ENCODE results near the gene COPZ1. TPM values are rescaled to one million over a fixed set of nuclear protein-coding genes. Genes with fewer than 3 reads are reported as not detected.

COPZ1 gene
- total RNA-seq, 1 experiment from 2014 or later = 104 TPM

DNA sequence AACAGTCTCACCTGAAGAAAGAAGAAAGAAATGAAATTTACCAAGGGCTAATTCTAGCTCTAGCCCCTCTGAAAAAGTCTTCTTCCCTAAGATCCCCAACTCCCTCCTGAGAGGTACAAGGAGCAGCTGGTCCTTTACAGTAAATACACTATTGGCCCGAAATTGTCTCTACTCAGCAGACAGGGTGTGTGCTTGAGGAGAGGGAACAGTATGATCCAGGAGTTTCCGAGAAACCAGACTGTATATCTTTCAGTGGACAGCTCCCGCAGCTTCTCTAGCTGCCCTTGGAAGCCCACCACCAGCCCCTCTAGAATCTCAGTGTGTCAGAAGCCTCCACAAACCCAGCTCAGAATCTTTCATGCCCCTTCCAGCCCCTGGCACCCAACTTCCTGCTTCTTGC lies 31.3 kb downstream of the COPZ1 start:
- Histone ChIP-seq H3K27me3 (ENCODE audit: insufficient read depth, low read length) (no peaks in the 10 kb centered on the region), H3K9ac (ENCODE audit: extremely low read depth, insufficient read length, low read length) (no peak overlapping the region), H3K4me1 (ENCODE audit: insufficient read depth, low read length) (peaks cover 16% of the 10 kb centered on the region), H3K14ac (ENCODE audit: insufficient read depth, low read length) (no peak overlapping the region), H4K91ac (ENCODE audit: insufficient read length, low read depth, low read length) (no peak overlapping the region), H3K79me2 (ENCODE audit: insufficient read depth, low read length) (no peaks in the 10 kb centered on the region), H3K9me3 (ENCODE audit: control insufficient read depth, low read depth, low read length) (no peaks in the 10 kb centered on the region), H3T11ph (ENCODE audit: low read length) (no peak overlapping the region), H4K5ac (ENCODE audit: insufficient read length, low read depth, low read length) (no peak overlapping the region), H3K56ac (ENCODE audit: insufficient read length, low read depth, low read length) (no peak overlapping the region), H2BK120ac (ENCODE audit: low read depth, low read length, poor library complexity, severe bottlenecking) (no peak overlapping the region), H3K23ac (ENCODE audit: insufficient read length, low read depth, low read length) (no peak overlapping the region), H3K79me1 (ENCODE audit: insufficient read depth, low read depth, low read length, poor library complexity, severe bottlenecking) (no peaks in the 10 kb centered on the region), H3K27ac (ENCODE audit: insufficient read length, low read depth, low read length) (no peak overlapping the region), H2BK12ac (ENCODE audit: insufficient read length, low read depth, low read length) (no peak overlapping the region), H3K4ac (ENCODE audit: low read depth, low read length) (no peak overlapping the region), H3K18ac (ENCODE audit: insufficient read length, low read depth, low read length) (no peak overlapping the region), H2BK15ac (ENCODE audit: low read depth, low read length) (no peak overlapping the region), H4K8ac (replicated peaks; ENCODE audit: insufficient read length, low read depth, low read length) (no peak overlapping the region), H2AFZ (ENCODE audit: low read length) (no peak overlapping the region), H3K23me2 (ENCODE audit: insufficient read length, low read depth, low read length, poor library complexity, severe bottlenecking) (peaks cover 19% of the 10 kb centered on the region), H2BK20ac (ENCODE audit: low read depth, low read length, poor library complexity, severe bottlenecking) (no peak overlapping the region), H2BK5ac (ENCODE audit: insufficient read length, low read length) (no peak overlapping the region), H4K20me1 (ENCODE audit: control insufficient read depth, insufficient read depth, insufficient read length) (no peaks in the 10 kb centered on the region), H3K4me2 (ENCODE audit: insufficient read depth, insufficient read length, low read length) (peak overlapping the region; percentile 22), H2AK5ac (ENCODE audit: insufficient read length, low read length) (no peak overlapping the region)
- peak overlapping the region in 1 of 2 experiments; percentile 64; a peak in 2 of 5 replicates for H3K4me3 Mint-ChIP-seq
- peaks cover 33 to 37% of the 10 kb centered on the region in 2 experiments for H3K4me1 Mint-ChIP-seq
- peaks cover 12% of the 10 kb centered on the region for H3K27me3 Mint-ChIP-seq (ENCODE audit: low read depth)
- H3K36me3 Mint-ChIP-seq (ENCODE audit: insufficient read depth in 1 of 3, low read depth in 3 of 3) = no peaks in the 10 kb centered on the region; a peak in 1 of 7 replicates
- TF ChIP-seq, protein P1, sequence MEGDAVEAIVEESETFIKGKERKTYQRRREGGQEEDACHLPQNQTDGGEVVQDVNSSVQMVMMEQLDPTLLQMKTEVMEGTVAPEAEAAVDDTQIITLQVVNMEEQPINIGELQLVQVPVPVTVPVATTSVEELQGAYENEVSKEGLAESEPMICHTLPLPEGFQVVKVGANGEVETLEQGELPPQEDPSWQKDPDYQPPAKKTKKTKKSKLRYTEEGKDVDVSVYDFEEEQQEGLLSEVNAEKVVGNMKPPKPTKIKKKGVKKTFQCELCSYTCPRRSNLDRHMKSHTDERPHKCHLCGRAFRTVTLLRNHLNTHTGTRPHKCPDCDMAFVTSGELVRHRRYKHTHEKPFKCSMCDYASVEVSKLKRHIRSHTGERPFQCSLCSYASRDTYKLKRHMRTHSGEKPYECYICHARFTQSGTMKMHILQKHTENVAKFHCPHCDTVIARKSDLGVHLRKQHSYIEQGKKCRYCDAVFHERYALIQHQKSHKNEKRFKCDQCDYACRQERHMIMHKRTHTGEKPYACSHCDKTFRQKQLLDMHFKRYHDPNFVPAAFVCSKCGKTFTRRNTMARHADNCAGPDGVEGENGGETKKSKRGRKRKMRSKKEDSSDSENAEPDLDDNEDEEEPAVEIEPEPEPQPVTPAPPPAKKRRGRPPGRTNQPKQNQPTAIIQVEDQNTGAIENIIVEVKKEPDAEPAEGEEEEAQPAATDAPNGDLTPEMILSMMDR (conservative IDR thresholded peaks at IDR 0.05) = no peak
- no peak for DNase-seq
- peak overlapping the region; percentile 69 to 87 (median 82) for H3K27ac Mint-ChIP-seq
- WGBS (ENCODE audit: extremely low coverage, insufficient read length, low lambda C conversion rate) = no CpG with 5 or more reads among the region's 3 CpGs
- H3K9me3 Mint-ChIP-seq = no peaks in the 10 kb centered on the region

All from H9 (cell line).